K562 (cell line): Measurements from ENCODE around the gene ZNRF1. TPM values are rescaled to one million over a fixed set of nuclear protein-coding genes. Genes with fewer than 3 reads are reported as not detected.

Source experiments
- RB1 ChIP-seq: fragments of 450-650 bp; IDR thresholded peaks from 2 replicates; pipeline ENCODE4 v1.6.1; 2017; ENCODE audit warnings: low read depth, mild to moderate bottlenecking
- RBM22 ChIP-seq: fragments of 200-400 bp; formaldehyde crosslinking; IDR thresholded peaks from 2 replicates; pipeline ENCODE4 v1.6.1; 2018; ENCODE audit warnings: low read length, low read depth; ENCODE audit not compliant: poor library complexity, severe bottlenecking
- ZNF143 ChIP-seq: sonication (generic); formaldehyde crosslinking; IDR thresholded peaks from 2 replicates; pipeline ENCODE4 v1.9.0; 2022; ENCODE audit warnings: mild to moderate bottlenecking, missing genetic modification reagents
- polyA plus RNA-seq, 8 experiments: library from polyadenylated mRNA; depleted of rRNA in 4 of 8; stranded (reverse) in 5 of 8; unstranded in 3 of 8; fragments of >200 nt; fragmentation: Nextera tagmentation in 2 of 8; fragmentation: Illumina TruSeq in 1 of 8; extraction: Ambion mirVana in 2 of 8; extraction: Trizol in 1 of 8; gene quantifications; 2 replicates each; pipeline versions ENCODE4 v1.2.1 to v1.2.3, GENCODE V29; 2011 to 2014; ENCODE audit warnings: inconsistent platforms in 1 of 8, missing spikeins in 1 of 8
- total RNA-seq, 7 experiments: library from RNA; depleted of rRNA in 6 of 7; stranded (reverse); fragments of >200 nt in 6 of 7; fragmentation: Illumina TruSeq in 2 of 7; extraction: Trizol in 2 of 7; gene quantifications; 2 replicates each; pipeline versions ENCODE4 v1.2.1 to v1.2.3, GENCODE V29; 2011 to 2021; ENCODE audit warnings: low replicate concordance in 1 of 7
- TF ChIP-seq, protein P1 (sequence below): fragments of 250-450 bp; sonication (Bioruptor Pico); IDR thresholded peaks from 2 replicates; pipeline ENCODE4 v1.5.0; 2020; ENCODE audit warnings: mild to moderate bottlenecking, borderline replicate concordance
- TF ChIP-seq, protein P2 (sequence below): fragments of 450-650 bp; IDR thresholded peaks from 2 replicates; pipeline ENCODE4 v1.6.1; 2016; ENCODE audit warnings: low read depth, mild to moderate bottlenecking, moderate library complexity
- TF ChIP-seq, protein P3 (sequence below): fragments of 450-650 bp; IDR thresholded peaks from 2 replicates; pipeline ENCODE4 v1.6.1; 2016; ENCODE audit warnings: borderline replicate concordance
- TF ChIP-seq, protein P4 (sequence below), 2 experiments: fragments of 450-650 bp in 1 of 2; sonication (generic) in 1 of 2; formaldehyde crosslinking in 1 of 2; IDR thresholded peaks in 1 of 2; conservative IDR thresholded peaks in 1 of 2; 2 replicates each; pipeline versions ENCODE4 v1.6.1 to v1.8.1; 2016 to 2023; ENCODE audit warnings: mild to moderate bottlenecking in 2 of 2, moderate library complexity in 2 of 2, inconsistent platforms in 1 of 2, missing genetic modification reagents in 1 of 2
- TF ChIP-seq, protein P5 (sequence below): fragments of 450-650 bp; IDR thresholded peaks from 2 replicates; pipeline ENCODE4 v1.6.1; 2016; ENCODE audit warnings: low read depth

ZNRF1 gene
- total and polyA plus RNA-seq, 9 of the 15 experiments (the other 6 are each of a cell fraction or from before 2014, with no cell fraction given): 9.5 to 37.7 (median 20.0) TPM

DNA sequence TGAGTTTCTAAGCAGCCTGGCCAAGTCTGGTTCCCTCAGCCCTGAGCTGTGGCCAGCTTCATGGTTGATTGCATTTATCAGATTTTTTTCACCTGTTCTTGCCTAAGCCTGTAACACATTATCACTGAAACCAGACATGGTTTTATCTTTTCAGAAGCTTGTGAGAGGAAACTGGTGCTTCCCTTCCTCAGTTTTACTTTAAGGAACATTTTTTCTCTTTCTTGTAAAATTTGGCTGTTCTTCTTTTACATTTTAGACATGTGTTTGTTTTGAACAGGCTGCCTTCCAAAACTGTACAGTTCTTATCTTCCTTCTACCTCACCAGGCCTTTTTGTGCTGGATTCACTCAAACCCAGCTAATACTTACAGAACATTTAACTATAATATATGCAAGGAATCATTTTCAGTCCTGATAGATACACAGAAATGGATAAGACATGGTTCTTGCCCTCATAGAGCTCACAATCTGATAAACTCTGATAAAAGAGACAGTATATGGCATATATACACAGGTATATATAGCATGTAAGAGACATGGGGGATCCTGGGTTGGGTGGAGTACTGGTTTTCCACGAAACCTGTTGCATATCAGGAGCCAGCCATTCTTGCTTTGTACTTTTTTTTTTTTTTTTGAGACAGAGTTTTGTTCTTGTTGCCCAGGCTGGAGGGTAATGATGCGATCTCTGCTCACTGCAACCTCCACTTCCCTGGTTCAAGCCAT lies 44.5 kb downstream of the ZNRF1 start (continued):
- TF ChIP-seq, protein P1, sequence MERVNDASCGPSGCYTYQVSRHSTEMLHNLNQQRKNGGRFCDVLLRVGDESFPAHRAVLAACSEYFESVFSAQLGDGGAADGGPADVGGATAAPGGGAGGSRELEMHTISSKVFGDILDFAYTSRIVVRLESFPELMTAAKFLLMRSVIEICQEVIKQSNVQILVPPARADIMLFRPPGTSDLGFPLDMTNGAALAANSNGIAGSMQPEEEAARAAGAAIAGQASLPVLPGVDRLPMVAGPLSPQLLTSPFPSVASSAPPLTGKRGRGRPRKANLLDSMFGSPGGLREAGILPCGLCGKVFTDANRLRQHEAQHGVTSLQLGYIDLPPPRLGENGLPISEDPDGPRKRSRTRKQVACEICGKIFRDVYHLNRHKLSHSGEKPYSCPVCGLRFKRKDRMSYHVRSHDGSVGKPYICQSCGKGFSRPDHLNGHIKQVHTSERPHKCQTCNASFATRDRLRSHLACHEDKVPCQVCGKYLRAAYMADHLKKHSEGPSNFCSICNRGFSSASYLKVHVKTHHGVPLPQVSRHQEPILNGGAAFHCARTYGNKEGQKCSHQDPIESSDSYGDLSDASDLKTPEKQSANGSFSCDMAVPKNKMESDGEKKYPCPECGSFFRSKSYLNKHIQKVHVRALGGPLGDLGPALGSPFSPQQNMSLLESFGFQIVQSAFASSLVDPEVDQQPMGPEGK (CRISPR knock-in tag): no peak
- TF ChIP-seq RBM22 (no peak), ZNF143 (CRISPR knock-in tag) (no peak), RB1 (no peak; the same call in 1 of the 2 replicates)
- TF ChIP-seq, protein P2, sequence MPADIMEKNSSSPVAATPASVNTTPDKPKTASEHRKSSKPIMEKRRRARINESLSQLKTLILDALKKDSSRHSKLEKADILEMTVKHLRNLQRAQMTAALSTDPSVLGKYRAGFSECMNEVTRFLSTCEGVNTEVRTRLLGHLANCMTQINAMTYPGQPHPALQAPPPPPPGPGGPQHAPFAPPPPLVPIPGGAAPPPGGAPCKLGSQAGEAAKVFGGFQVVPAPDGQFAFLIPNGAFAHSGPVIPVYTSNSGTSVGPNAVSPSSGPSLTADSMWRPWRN: peak; percentile 79; the same call in 1 of the 2 replicates
- TF ChIP-seq, protein P3, sequence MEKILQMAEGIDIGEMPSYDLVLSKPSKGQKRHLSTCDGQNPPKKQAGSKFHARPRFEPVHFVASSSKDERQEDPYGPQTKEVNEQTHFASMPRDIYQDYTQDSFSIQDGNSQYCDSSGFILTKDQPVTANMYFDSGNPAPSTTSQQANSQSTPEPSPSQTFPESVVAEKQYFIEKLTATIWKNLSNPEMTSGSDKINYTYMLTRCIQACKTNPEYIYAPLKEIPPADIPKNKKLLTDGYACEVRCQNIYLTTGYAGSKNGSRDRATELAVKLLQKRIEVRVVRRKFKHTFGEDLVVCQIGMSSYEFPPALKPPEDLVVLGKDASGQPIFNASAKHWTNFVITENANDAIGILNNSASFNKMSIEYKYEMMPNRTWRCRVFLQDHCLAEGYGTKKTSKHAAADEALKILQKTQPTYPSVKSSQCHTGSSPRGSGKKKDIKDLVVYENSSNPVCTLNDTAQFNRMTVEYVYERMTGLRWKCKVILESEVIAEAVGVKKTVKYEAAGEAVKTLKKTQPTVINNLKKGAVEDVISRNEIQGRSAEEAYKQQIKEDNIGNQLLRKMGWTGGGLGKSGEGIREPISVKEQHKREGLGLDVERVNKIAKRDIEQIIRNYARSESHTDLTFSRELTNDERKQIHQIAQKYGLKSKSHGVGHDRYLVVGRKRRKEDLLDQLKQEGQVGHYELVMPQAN: no peak
- TF ChIP-seq, protein P4, sequence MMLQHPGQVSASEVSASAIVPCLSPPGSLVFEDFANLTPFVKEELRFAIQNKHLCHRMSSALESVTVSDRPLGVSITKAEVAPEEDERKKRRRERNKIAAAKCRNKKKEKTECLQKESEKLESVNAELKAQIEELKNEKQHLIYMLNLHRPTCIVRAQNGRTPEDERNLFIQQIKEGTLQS (IDR thresholded peaks at IDR 0.05): peak; percentile 45; the same call in 1 of the 2 replicates
- TF ChIP-seq, protein P4 (CRISPR knock-in tag; conservative IDR thresholded peaks at IDR 0.05): peak; percentile 56; the same call in 1 of the 2 replicates
- TF ChIP-seq, protein P5, sequence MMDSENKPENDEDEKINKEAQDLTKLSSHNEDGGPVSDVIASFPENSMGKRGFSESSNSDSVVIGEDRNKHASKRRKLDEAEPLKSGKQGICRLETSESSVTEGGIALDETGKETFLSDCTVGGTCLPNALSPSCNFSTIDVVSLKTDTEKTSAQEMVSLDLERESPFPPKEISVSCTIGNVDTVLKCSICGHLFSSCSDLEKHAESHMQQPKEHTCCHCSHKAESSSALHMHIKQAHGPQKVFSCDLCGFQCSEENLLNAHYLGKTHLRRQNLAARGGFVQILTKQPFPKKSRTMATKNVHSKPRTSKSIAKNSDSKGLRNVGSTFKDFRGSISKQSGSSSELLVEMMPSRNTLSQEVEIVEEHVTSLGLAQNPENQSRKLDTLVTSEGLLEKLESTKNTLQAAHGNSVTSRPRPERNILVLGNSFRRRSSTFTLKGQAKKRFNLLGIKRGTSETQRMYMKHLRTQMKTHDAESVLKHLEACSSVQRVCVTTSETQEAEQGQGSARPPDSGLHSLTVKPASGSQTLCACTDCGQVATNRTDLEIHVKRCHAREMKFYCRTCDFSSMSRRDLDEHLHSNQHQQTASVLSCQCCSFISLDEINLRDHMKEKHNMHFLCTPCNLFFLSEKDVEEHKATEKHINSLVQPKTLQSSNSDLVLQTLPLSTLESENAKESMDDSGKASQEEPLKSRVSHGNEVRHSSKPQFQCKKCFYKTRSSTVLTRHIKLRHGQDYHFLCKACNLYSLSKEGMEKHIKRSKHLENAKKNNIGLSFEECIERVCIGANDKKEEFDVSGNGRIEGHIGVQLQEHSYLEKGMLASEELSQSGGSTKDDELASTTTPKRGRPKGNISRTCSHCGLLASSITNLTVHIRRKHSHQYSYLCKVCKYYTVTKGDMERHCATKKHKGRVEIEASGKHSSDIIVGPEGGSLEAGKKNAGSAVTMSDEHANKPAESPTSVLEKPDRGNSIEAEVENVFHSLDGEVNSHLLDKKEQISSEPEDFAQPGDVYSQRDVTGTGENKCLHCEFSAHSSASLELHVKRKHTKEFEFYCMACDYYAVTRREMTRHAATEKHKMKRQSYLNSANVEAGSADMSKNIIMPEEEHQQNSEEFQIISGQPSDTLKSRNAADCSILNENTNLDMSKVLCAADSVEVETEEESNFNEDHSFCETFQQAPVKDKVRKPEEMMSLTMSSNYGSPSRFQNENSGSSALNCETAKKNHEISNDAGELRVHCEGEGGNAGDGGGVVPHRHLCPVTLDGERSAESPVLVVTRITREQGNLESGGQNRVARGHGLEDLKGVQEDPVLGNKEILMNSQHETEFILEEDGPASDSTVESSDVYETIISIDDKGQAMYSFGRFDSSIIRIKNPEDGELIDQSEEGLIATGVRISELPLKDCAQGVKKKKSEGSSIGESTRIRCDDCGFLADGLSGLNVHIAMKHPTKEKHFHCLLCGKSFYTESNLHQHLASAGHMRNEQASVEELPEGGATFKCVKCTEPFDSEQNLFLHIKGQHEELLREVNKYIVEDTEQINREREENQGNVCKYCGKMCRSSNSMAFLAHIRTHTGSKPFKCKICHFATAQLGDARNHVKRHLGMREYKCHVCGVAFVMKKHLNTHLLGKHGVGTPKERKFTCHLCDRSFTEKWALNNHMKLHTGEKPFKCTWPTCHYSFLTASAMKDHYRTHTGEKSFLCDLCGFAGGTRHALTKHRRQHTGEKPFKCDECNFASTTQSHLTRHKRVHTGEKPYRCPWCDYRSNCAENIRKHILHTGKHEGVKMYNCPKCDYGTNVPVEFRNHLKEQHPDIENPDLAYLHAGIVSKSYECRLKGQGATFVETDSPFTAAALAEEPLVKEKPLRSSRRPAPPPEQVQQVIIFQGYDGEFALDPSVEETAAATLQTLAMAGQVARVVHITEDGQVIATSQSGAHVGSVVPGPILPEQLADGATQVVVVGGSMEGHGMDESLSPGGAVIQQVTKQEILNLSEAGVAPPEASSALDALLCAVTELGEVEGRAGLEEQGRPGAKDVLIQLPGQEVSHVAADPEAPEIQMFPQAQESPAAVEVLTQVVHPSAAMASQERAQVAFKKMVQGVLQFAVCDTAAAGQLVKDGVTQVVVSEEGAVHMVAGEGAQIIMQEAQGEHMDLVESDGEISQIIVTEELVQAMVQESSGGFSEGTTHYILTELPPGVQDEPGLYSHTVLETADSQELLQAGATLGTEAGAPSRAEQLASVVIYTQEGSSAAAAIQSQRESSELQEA: no peak
